GF-D8 (cell line): Measurements from ENCODE around the gene TTLL11.
A peak's percentile ranks its signal among the peaks of the same experiment; 100 is the strongest.
"Not testable (repeated sequence)": the region's sequence is repeated elsewhere in the genome, so short reads cannot be mapped to it uniquely, and the experiment has no call there.

ENCODE experiments used
- DNase-seq: peaks from one replicate; lab custom pipeline; 2025; lab: John Stamatoyannopoulos, UW

TTLL11 gene

GRCh38 chr9:121902461-121903135 lies 190.5 kb downstream of the TTLL11 start:
- DNase-seq, result no peak

DNA sequence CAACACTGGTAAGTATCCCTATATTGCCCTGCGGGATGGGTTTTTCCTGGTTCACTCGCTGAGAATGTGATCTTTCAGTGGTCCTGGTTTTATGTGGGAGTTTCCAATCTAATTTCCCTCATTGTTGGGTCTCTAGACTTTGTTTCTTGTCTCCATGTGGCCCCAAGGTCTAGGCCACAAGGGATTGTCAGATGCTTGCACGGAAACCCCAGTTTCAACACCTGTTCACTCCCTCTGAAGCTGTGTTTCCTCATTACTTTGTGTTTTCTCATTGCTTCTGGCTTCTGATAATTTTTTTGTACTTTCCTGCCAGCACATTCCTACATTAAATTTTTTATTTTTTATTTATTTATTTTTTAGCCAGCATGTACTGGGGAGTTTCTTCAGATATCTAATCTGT lies 191.5 kb downstream of the TTLL11 start:
- DNase-seq, result peak; percentile 7

DNA sequence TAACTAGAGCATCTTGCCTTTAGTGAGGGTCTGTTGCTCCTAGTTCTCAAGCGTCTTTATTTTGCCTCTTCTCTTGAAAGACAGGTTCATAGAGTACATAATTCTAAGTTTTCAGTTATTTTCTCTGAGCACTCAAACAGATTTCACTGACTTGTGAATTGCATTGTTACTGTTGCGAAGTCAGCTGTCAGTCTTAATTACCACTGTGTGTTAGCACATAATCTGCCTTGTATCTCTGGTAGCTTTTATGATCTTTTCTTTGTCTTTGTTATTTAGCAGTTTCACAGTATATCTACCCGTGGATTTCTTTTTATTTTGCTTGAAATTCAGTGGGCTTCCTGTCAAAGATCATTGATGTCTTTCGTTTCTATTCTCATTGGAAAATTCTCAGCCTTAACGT lies 192.9 kb downstream of the TTLL11 start:
- DNase-seq, result no peak

GRCh38 chr9:121898856-121899255 lies 194.3 kb downstream of the TTLL11 start:
- no peak for DNase-seq

- DNase-seq, result no peak
Observed at GRCh38 chr9:121897140-121897539, 196.0 kb downstream of the TTLL11 start.

DNA sequence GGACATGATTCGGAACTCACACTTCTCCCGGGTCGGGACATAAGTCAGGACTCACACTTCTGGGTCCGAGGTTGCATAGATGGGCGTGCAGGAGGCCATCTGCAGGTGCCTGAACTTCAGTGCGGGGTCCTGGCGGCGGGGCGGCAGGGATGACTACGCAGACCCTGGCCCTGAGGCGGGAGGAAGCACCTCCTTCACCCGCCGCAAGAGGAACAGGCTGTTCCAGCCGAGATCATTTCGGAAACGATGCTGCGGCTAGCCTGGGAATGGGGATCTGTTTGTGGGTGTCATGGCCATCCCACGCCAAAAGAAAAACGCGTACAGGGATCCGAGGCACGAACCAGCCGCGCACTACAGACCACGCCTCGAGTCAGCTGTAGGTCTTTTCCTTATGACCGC lies 196.6 kb downstream of the TTLL11 start:
- DNase-seq, result no peak

DNA sequence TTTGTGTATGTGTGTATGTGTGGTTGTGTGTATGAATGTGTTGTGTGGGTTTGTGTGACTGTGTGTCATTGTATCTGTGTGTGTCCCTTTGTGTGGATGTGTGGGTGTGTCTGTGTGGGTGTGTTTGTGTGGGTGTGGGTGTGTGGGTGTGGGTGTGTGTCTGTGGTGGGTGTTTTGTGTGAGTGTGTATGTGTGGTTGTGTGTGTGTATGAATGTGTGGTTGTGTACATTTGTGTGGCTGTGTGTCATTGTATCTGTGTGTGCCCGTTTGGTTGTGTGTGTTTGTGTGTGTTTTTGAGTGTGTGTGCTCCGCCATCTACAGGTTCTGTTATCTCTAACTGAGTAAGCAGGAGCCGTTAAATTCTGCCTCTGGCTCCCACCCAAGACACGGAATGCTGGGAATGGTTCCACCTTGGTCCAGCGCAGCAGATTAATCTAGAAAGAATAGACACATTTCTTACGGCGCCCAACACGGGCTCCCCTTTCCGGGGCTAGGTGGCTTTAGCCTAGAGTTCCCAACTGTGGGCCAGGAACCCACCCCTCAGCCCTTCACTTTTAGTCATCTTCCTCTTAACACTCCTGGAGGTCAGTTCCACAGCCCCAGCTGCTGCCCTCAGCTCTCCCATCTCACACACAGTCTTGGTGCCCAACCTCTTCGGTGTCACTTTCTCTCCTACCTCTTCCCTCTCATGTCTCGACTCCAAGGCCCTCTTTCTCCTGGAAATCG lies 197.1 kb downstream of the TTLL11 start:
- no peak for DNase-seq

- DNase-seq, result no peak
Observed at GRCh38 chr9:121895358-121895757, 197.8 kb downstream of the TTLL11 start.

GRCh38 chr9:121894380-121894779 lies 198.7 kb downstream of the TTLL11 start:
- not testable (repeated sequence) for DNase-seq

DNA sequence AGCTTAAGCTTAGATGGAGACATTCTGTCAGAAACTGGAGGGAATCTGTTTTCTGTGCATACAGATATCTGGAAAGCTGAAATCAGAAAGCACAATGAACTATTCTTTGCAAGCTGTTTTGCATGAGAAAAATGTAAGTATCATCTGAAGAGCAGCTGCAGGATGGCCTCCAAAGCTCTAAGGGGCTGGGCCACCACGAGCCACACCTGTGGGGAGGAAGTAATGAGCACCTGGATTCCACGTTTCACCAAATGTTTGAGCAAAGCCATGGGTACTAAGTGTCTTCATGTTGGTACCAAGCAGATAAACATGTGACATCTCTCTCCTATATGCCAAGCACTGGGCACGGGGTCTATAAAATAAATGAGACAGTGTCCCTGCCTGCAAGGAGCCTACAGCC lies 199.3 kb downstream of the TTLL11 start:
- DNase-seq, result no peak

- no peak for DNase-seq
Observed at GRCh38 chr9:121892706-121893105, 200.4 kb downstream of the TTLL11 start.

- DNase-seq, result no peak
Observed at GRCh38 chr9:121890746-121891145, 202.4 kb downstream of the TTLL11 start.

DNA sequence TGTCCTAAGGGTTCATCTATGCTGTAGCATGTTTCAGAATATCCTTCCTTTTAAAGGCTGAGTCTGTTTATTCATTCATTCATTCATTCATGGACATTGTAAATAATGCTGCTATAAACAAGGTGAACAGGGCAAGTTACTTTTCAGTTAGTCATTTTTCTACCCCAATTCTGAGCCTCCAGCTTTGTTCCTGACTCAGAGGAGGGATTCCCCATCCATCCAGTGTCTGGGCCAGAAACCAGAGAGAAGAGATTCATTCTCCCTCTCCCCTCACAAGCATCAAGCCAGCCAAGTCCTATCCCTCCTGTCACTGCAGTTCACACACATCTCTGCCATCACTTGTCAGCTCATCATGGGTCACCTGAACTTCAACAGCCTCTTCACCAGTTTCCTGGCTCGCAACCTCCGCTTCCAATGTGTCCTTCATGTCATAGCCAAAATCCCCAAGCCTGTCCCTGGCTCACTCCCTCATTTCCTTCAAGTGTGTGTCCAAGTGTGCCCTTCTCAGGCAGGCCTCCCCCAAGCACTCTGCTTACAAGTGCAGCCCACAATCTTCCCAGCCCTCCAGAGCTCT lies 203.0 kb downstream of the TTLL11 start:
- no peak for DNase-seq

- DNase-seq, result no peak
Observed at GRCh38 chr9:121888438-121888775, 204.7 kb downstream of the TTLL11 start.

GRCh38 chr9:121887553-121888437 lies 205.3 kb downstream of the TTLL11 start:
- DNase-seq, result no peak

DNA sequence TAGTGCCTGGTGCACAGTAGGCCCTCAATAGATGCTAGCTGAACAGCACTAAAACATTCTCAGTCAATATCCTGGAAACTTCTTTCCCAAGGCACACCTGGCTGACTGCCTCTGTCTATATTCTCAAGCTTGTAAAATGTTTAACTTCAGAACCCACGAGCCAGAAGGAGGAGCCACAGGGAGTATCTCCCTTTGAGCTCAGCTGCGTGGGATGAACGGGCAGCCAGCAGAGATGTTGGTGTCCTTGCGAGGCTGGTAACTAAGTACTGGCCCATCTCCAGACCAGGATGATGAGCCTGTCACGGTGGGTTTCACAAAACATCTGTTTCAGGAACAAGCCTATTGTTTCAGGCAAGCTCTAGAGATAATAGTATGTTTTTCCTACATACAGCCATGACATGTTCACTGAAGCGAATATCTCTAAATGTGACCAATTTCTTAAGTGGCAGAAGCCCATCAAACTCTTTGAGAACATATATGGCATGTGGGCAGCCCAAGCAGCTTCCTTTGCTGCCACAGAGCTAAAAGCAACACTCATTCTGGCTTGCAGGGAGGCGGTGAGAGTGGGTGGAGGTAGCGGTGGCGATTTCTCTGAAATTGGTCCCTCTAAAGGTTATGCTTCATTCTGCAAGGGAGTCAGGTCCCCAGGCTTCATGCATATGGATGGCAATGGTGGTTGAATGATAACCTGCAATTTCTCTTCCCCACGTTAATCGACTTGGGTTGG lies 206.2 kb downstream of the TTLL11 start:
- no peak for DNase-seq

GRCh38 chr9:121885345-121885901 lies 207.7 kb downstream of the TTLL11 start:
- no peak for DNase-seq

DNA sequence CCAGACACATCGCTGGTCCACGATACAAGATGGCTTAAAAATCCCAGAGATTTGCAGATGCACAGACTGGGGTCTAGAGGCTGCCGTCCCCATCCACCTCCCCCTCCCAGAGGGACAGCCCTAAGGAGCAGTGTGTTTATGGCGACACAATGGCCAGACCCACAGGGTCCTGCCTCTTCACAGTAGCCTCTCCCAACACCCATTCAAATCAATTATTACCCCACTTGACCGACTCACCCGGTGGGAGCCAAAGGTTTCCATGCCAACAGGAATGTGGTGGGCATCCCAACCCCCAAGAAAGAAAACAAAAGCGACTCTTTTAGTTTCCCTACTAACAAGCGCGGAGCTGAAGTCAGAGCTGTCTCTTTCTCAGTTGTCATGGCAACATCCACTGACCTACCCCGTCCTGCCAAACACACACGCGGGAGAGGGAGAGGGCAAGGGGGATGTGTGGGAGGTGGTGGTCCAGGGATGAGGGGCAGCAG lies 209.0 kb downstream of the TTLL11 start:
- no peak for DNase-seq

DNA sequence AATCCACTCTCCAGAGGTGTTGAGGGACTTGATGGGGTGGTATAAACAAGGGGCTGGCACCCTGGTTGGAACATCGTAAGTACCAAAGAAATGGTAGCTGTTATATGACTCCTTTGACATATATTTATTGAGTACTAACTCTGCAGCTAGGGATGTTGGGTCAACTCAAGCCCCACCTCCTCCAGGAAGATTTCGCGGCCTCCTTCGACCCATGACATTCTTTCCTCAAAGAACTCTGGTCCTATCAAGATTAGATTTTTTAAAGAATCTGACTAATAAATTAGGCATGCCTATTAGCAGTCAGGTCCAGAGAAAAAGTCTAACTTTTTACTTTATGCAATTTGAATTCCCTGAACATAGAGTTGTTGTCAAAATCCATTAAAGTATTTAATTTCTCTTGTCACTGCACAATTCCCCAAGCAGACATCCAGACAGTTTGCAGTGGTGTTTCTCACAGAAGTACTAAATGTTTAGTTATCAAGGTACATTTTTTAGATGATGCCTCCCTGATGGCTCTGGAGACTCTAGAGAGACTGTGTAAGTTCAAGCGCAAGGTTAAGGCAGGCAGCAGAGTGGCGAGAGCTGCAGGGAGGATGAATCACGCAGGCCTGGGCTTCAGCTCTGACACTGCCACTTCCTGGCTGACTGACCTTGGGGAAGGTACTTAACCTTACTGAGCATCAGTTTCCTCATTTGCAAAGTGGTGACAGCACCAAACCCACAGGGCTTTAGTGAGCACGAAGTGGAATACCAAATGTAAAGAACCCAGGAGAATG lies 209.6 kb downstream of the TTLL11 start:
- no peak for DNase-seq

DNA sequence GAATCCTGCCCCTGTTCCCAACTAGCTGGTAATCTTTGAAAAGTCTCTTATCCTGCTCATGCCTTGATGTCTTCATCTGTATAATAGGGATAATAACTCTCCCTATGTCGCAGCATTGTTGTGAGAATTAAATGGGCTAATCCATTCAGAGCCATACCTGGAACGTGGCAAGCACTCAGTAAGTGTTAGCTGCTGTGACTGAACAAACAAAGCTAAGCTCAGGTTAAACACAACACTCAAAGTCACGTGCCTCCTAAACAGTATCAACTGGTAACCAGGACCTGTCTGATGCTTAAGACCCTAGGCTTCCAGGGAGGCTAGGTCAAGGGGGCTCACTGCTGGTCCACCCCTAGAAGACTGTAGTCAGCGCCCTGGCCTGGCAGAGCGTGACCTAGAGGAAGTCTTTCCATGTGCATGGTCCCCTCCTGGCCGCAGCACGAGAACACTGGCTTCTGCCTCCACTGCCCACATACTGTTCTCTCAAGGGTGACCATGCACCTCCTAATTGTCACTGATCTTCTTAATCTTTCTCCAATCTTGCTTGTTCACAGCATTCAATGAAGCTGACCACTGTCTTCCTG lies 211.1 kb downstream of the TTLL11 start:
- no peak for DNase-seq
